ENCODE results near the gene TMEM44.

DNA sequence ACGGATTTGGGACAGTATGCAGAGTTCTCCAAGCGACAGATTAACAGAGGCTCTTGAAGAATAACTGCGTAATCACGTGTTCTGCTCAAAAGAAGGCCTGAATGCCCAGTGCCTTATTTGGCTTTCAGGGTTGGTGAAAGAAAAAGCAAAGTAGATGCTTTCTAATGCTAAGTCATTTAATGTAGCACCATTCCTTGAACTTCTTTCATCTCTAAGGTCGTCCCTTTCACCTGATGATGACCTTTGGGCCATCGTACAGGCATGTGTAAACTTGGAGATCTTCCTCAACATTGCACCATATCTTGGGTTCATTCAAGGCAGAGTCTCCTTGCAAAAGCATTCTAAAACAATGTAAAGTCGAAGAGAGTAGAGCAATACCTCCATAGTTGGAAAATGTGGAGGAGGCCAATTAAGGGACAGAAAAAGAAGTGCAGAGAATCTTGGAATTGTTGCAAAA lies 48.9 kb downstream of the TMEM44 start:
- TF ChIP-seq, protein P1, sequence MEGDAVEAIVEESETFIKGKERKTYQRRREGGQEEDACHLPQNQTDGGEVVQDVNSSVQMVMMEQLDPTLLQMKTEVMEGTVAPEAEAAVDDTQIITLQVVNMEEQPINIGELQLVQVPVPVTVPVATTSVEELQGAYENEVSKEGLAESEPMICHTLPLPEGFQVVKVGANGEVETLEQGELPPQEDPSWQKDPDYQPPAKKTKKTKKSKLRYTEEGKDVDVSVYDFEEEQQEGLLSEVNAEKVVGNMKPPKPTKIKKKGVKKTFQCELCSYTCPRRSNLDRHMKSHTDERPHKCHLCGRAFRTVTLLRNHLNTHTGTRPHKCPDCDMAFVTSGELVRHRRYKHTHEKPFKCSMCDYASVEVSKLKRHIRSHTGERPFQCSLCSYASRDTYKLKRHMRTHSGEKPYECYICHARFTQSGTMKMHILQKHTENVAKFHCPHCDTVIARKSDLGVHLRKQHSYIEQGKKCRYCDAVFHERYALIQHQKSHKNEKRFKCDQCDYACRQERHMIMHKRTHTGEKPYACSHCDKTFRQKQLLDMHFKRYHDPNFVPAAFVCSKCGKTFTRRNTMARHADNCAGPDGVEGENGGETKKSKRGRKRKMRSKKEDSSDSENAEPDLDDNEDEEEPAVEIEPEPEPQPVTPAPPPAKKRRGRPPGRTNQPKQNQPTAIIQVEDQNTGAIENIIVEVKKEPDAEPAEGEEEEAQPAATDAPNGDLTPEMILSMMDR (conservative IDR thresholded peaks at IDR 0.05; ENCODE audit: low read length) = no peak
- TF ChIP-seq EZH2phosphoT487 (IDR thresholded peaks at IDR 0.05; ENCODE audit: borderline replicate concordance) = no peak

Data from Loucy (cell line).